HG02852 (cell line): ENCODE results near the gene DTNB.

Source experiments
- ATAC-seq: cut with Tn5 transposase; IDR thresholded peaks from one replicate; pipeline ENCODE4 v1.9.1; 2021; ENCODE audit warnings: mild to moderate bottlenecking, moderate library complexity; ENCODE audit not compliant: unreplicated experiment

Gene DTNB

DNA sequence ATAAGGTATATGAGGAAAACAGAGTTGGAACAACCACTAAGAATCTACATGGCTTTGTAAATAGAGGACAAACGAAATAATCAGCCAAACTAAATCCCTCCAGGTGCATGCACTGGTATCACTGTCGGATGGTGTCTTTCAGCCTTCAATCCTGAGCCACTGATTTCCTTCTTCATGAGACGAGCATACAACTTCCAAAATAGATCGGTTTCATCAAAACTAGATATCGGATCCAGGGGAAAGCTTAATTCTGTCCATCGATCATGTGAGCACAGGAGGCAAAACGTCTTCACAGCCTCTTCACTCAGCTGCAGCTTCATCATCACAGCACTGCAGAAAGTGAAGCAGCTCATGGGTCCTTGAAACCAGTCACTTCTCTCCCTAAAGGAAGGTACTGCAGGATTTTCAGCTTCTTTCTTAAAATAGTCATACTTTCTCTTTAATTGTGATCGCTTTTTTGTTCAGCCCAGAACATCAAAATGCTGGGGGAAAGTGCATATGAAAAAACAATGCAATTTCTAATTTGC is 80.5 kb downstream of the DTNB start:
- ATAC-seq: no peak

GRCh38 chr2:25590921-25591505 is 82.4 kb downstream of the DTNB start:
- ATAC-seq: no peak

DNA sequence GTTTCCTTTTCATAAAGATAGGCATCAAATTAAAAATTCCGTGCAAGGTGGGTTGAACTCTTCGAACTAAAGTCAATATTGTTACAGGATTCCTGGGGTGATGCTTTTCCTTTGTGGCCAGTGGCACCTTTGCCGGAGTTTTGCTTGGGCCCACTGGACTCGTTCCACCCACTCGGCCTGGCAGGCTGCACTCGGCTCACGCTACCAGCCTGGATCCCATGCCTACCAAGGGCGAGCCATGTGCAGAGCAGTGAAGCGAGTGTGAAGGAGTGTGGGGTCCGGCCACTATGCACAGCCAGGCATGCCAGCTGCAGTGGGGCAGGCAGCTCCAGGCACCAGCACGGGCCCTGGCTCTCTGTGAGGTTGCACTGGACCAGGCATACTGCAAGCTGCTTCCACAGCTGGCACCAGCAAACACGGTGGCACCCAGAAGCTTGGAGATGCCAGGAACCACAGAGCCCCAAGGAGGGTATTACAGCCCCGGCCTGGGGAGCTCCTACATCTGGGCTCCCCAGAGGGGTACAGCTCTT is 83.6 kb downstream of the DTNB start:
- no peak for ATAC-seq

DNA sequence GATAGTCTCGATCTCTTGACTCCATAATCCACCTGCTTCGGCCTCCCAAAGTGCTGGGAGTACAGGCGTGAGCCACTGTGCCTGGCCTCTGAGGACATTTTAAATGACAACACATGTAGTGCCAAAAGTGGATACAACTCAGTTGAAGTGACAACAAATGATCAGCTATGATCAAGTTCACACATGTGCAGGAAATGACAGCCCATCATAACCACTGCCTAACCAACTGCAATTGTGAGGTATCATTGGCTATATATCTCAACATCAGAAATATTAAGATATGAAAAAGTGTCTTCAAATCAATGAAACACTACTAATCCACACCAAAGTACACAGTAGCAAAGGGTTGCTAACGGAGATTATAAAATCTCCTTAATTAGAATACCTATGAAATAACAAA is 84.8 kb downstream of the DTNB start:
- no peak for ATAC-seq

- no peak for ATAC-seq
These were observed 86.0 kb downstream of the DTNB start for GRCh38 chr2:25587361-25587760.

DNA sequence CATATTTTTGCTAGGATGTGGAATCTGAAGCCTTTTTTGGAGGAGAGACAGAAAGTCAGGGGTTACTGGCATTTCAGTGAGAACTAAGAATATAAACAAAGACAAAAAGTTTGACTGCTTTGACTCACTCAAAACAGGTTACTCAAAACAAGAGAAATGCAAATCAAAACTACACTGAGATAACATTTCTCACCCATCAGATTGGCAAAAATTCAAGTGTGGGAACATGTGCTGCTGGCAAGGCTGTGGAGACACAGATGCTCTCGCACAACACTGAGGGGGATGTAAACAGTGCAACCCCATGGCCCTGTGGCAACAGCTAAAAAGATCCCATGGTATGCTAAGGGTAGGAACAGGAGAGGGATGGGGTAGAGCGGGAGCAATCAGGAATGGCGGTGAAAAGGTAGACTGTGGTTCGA is 86.6 kb downstream of the DTNB start:
- peak; percentile 75 for ATAC-seq

DNA sequence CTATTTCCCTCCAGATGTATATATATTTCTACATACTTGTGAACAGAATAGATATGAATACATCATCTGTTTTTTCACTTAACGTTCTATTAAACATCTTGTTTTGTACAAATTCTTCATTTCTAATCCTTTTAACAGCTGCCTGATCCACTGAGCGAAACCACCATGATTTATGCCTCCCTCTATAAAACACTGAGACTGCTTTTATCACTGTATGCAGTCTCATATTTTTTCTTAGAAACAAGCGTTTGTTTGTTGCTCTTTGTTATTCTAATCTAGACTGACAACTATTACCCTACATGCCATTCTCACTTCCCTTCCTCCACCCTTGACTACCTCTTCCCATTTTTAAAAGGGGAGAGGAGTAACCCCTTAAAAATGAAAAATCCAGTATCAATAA is 88.2 kb downstream of the DTNB start:
- ATAC-seq: no peak

DNA sequence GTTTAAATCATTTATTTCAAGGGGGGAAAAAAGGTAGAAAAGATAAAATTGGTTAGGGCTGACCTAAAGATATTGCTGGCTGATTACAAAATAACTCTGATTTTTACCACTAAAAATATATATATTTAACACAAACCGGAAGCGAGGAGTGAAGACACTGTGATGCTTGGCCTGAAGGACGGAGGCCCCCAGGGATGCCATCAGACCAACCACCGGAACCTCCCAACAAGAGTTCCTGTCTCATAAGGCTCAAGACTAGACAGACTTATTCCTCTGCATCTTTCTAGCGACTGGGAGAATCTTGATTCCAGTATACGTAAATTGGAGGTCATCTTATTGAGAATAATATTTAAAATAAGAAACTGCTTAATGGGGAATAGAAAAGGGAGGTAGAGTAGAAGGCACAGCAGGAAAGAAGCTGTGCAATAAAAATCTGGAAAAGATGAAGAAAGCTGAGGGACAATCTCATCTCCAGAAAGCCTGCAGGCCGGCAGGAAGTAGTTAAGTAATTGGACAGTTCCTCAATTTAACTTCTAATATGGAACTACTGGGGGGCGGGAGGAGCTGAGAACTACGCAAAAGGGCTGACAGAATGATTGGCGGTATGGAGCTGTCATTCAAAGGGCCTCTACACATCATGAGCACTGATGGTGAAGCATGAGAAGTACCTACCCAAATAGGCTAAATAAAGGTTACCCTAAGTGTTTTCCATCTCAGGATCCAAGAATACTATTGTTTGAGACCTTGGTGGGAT is 91.1 kb downstream of the DTNB start:
- ATAC-seq: no peak

GRCh38 chr2:25576596-25576995 is 96.8 kb downstream of the DTNB start:
- no peak for ATAC-seq

GRCh38 chr2:25572638-25573037 is 100.7 kb downstream of the DTNB start:
- no peak for ATAC-seq

- no peak for ATAC-seq
These were observed 103.1 kb downstream of the DTNB start for GRCh38 chr2:25570161-25570845.

DNA sequence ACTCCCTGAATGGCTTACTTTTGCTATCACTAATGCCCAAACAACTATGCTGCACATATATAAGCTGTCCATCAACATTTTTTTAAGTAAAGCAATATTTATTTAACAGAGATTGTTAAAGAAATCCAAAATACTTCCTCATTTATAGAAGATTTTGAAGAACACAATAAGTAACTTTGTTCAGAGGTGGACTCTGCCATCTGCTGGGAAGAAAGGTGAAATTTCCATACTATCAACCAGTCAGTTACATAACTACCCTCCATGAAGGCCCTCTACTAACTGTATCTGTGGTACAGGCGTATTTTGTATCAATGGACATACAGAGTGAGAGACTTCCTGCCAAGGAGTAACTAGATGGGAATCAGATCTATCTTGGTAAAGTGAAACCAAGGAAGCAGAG is 106.0 kb downstream of the DTNB start:
- ATAC-seq: no peak

GRCh38 chr2:25566694-25567093 is 106.7 kb downstream of the DTNB start:
- peak; percentile 76 for ATAC-seq

GRCh38 chr2:25566094-25566493 is 107.3 kb downstream of the DTNB start:
- no peak for ATAC-seq

DNA sequence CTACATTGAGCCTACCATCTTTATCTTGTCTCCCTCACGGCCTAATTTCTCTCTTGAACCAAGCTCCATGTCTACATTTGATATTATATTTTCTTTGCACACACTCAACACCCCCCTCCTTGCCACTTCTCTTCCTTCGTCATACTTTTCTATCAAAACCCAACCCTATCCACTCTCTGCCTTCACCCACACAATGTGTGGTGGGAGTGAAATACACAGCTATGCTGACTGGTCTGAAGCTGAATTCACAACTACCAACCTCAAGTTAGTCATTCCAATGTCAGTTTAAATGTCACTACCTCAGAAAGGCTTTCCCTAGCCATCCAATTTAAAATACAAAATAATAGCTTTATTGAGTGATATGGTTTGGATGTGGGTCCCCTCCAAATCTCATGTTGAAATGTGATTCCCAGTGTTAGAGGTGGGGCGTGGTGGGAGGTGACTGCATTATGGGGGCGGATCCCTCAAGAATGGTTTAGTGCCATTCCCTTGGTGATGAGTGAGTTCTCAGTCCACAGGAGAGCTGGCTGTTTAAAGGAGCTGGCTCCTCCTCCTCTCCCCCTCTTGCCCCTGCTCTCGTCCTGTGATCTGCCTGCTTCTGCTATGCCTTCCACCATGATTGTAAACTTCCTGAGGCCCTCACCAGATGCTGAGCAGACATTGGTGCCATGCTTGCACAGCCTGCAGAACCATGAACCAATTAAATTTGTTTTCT is 112.1 kb downstream of the DTNB start:
- ATAC-seq: no peak

DNA sequence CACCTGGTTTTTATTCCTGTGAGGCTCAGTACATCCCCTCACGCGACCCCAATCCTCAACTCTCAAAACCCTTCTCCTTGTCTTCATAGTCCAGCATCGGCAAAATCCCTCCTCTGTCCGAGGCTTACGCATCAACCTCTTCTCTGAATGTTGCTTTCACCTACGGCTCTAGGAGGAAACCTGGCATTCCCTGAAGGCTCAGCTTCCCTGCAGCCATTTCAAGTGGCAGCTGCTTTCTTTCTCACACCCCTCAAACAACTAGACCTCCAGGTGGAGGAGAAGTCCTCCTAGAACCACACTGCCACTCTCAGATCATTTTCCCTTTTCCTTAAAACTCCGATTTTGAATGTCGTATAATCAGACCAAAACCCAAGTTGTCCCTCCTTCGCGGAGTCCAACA is 114.2 kb downstream of the DTNB start:
- no peak for ATAC-seq

GRCh38 chr2:25558262-25558661 is 115.1 kb downstream of the DTNB start:
- peak; percentile 68 for ATAC-seq

- peak; percentile 33 for ATAC-seq
These were observed 116.0 kb downstream of the DTNB start for GRCh38 chr2:25557179-25558036.

DNA sequence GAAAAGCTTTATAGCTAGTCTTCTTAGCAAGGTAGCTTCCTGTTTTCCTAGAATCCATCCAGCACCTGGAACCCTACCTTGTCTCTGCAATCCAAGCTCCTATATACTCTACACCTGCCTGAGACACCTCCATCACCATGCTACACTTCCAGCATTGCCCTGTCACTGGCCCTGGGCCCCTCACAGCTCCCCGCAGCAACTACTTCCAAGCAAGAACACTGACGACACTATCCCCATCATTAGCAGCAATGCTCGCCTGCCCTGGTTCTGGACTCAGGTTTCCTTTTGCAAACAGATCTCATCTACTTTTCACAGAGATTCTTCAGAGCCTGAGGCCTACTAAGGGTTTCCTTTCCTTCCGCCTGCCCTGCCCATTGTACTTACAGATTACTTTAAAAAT is 121.1 kb downstream of the DTNB start:
- ATAC-seq: no peak

GRCh38 chr2:25551316-25551715 is 122.1 kb downstream of the DTNB start:
- no peak for ATAC-seq
